IMR-90 (cell line): ENCODE measurements around the gene DCDC1. TPM values are rescaled to one million over a fixed set of nuclear protein-coding genes. Genes with fewer than 3 reads are reported as not detected.

Source experiments
- ATAC-seq: fragments of 200-7000 bp; cut with Tn5 transposase; 2 replicates; pipeline ENCODE4 v1.9.1; 2020; ENCODE audit warnings: low read depth, mild to moderate bottlenecking, moderate library complexity
- BruUV-seq: library from RNA; stranded (reverse); fragments of 400-500 nt; replicated peaks from 2 replicates; lab custom pipeline; 2021; lab: Mats Ljungman, UMichigan
- CTCF ChIA-PET: fragments of 300-600 bp; formaldehyde crosslinking; extraction: SDS; loops from one replicate; lab custom pipeline; 2021; ENCODE audit warnings: antibody characterized with exemption; lab: Yijun Ruan, JAX
- POLR2A ChIA-PET: fragments of 300-600 bp; sonication (Branson Sonifier 250); formaldehyde crosslinking; loops from one replicate; lab custom pipeline; 2022; ENCODE audit warnings: antibody characterized with exemption; ENCODE audit not compliant: unreplicated experiment; lab: Charles Lee
- DNase-seq: peaks from one replicate; pipeline ENCODE4 v3.0.0; 2013
- H2AFZ ChIP-seq: replicated peaks from 2 replicates; pipeline ENCODE3; 2013; ENCODE audit warnings: low read length, mild to moderate bottlenecking; ENCODE audit not compliant: poor library complexity
- H2AK5ac ChIP-seq: 2 replicates; pipeline ENCODE4 v1.6.1; 2013; ENCODE audit warnings: low read depth, low read length, inconsistent platforms
- H2AK9ac ChIP-seq: replicated peaks from 2 replicates; pipeline ENCODE3; 2013; ENCODE audit warnings: mild to moderate bottlenecking, low read depth, low read length, moderate library complexity; ENCODE audit not compliant: poor library complexity
- H2BK120ac ChIP-seq: 2 replicates; pipeline ENCODE4 v1.6.1; 2013; ENCODE audit warnings: low read depth, low read length, inconsistent platforms
- H2BK15ac ChIP-seq: 3 replicates; pipeline ENCODE4 v1.6.1; 2013; ENCODE audit warnings: low read depth, low read length, inconsistent platforms
- H2BK20ac ChIP-seq: 2 replicates; pipeline ENCODE4 v1.6.1; 2013; ENCODE audit warnings: low read depth, mild to moderate bottlenecking, inconsistent platforms, low read length, moderate library complexity
- H2BK5ac ChIP-seq: 2 replicates; pipeline ENCODE4 v1.6.1; 2013; ENCODE audit warnings: mild to moderate bottlenecking, low read depth, low read length, inconsistent platforms; ENCODE audit not compliant: poor library complexity, severe bottlenecking
- H3K14ac ChIP-seq: replicated peaks from 2 replicates; pipeline ENCODE4 v1.6.1; 2013; ENCODE audit warnings: low read depth, low read length, inconsistent platforms
- H3K18ac ChIP-seq: 2 replicates; pipeline ENCODE4 v1.6.1; 2013; ENCODE audit warnings: low read depth, low read length, control low read depth
- H3K23ac ChIP-seq: 2 replicates; pipeline ENCODE4 v1.6.1; 2013; ENCODE audit warnings: low read depth, low read length, inconsistent platforms
- H3K27ac ChIP-seq: 2 replicates; pipeline ENCODE4 v1.5.1; 2013; ENCODE audit warnings: mild to moderate bottlenecking, control low read depth, low read length; ENCODE audit not compliant: insufficient read depth
- H3K27me3 ChIP-seq: 2 replicates; pipeline ENCODE4 v1.6.1; 2013; ENCODE audit warnings: low read length; ENCODE audit not compliant: control insufficient read depth, insufficient read depth
- H3K36me3 ChIP-seq: 2 replicates; pipeline ENCODE4 v1.6.1; 2013; ENCODE audit warnings: low read length, mixed read lengths; ENCODE audit not compliant: control insufficient read depth, insufficient read depth
- H3K4ac ChIP-seq: 2 replicates; pipeline ENCODE4 v1.6.1; 2013; ENCODE audit warnings: low read depth, low read length, inconsistent platforms
- H3K4me1 ChIP-seq: 2 replicates; pipeline ENCODE4 v1.6.1; 2013; ENCODE audit warnings: low read length, mixed read lengths; ENCODE audit not compliant: control insufficient read depth, insufficient read depth
- H3K4me2 ChIP-seq: 2 replicates; pipeline ENCODE4 v1.6.1; 2013; ENCODE audit warnings: low read depth, mild to moderate bottlenecking, control low read depth, low read length, moderate library complexity
- H3K4me3 ChIP-seq: 2 replicates; pipeline ENCODE4 v1.5.1; 2013; ENCODE audit warnings: low read depth, mild to moderate bottlenecking, control low read depth, low read length, moderate library complexity; ENCODE audit not compliant: insufficient read depth
- H3K56ac ChIP-seq: 2 replicates; pipeline ENCODE4 v1.6.1; 2013; ENCODE audit warnings: low read length, inconsistent platforms; ENCODE audit not compliant: insufficient read depth; ENCODE audit errors: extremely low read depth
- H3K79me1 ChIP-seq, 2 experiments: 2 replicates each; pipeline ENCODE4 v1.6.1; 2013; ENCODE audit warnings: low read length in 2 of 2, inconsistent platforms in 1 of 2, low read depth in 1 of 2
- H3K9ac ChIP-seq: 2 replicates; pipeline ENCODE4 v1.6.1; 2013; ENCODE audit warnings: low read depth, low read length, control low read depth
- H3K9me1 ChIP-seq: 2 replicates; pipeline ENCODE4 v1.6.1; 2013; ENCODE audit warnings: low read length, inconsistent platforms; ENCODE audit not compliant: insufficient read depth
- H3K9me3 ChIP-seq: 2 replicates; pipeline ENCODE4 v1.6.1; 2013; ENCODE audit warnings: low read length; ENCODE audit not compliant: control insufficient read depth, insufficient read depth
- H4K20me1 ChIP-seq: 2 replicates; pipeline ENCODE4 v1.6.1; 2013; ENCODE audit warnings: low read length, inconsistent platforms; ENCODE audit not compliant: insufficient read depth
- H4K5ac ChIP-seq: 2 replicates; pipeline ENCODE4 v1.6.1; 2013; ENCODE audit warnings: mild to moderate bottlenecking, low read depth, low read length, control low read depth
- H4K8ac ChIP-seq, 2 experiments: 2 replicates each; pipeline ENCODE4 v1.6.1; 2013; ENCODE audit warnings: low read depth in 2 of 2, low read length in 2 of 2, control low read depth in 1 of 2, inconsistent platforms in 1 of 2
- H4K91ac ChIP-seq: 2 replicates; pipeline ENCODE4 v1.6.1; 2013; ENCODE audit warnings: low read depth, low read length, inconsistent platforms; ENCODE audit not compliant: insufficient read depth
- BHLHE40 ChIP-seq: fragments of 150-350 bp; IDR thresholded peaks from 2 replicates; pipeline ENCODE4 v1.6.1; 2016; ENCODE audit warnings: mild to moderate bottlenecking, low read depth, low read length
- CEBPB ChIP-seq: IDR thresholded peaks from 2 replicates; pipeline ENCODE4 v1.6.1; 2012; ENCODE audit warnings: low read depth, low read length, improper control_type of control experiment
- CHD1 ChIP-seq: IDR thresholded peaks from 2 replicates; pipeline ENCODE4 v1.6.1; 2012; ENCODE audit warnings: low read depth, low read length, improper control_type of control experiment
- CTCF ChIP-seq: conservative IDR thresholded peaks from 2 replicates; pipeline ENCODE4 v1.5.1; 2012; ENCODE audit warnings: mild to moderate bottlenecking, low read depth, low read length, improper control_type of control experiment
- ELK1 ChIP-seq: fragments of 150-350 bp; IDR thresholded peaks from 2 replicates; pipeline ENCODE4 v1.6.1; 2016; ENCODE audit warnings: low read depth, mild to moderate bottlenecking, low read length, moderate library complexity, borderline replicate concordance
- FOS ChIP-seq: fragments of 150-350 bp; IDR thresholded peaks from 2 replicates; pipeline ENCODE4 v1.6.1; 2016; ENCODE audit warnings: low read depth, low read length
- MAFK ChIP-seq: IDR thresholded peaks from 2 replicates; pipeline ENCODE4 v1.6.1; 2012; ENCODE audit warnings: low read depth, low read length, improper control_type of control experiment
- MAZ ChIP-seq: IDR thresholded peaks from 2 replicates; pipeline ENCODE4 v1.6.1; 2012; ENCODE audit warnings: low read depth, mild to moderate bottlenecking, low read length, improper control_type of control experiment, moderate library complexity, borderline replicate concordance
- NFE2L2 ChIP-seq: fragments of 150-350 bp; IDR thresholded peaks from 2 replicates; pipeline ENCODE4 v1.6.1; 2016; ENCODE audit warnings: low read depth, mild to moderate bottlenecking, low read length
- POLR2A ChIP-seq: IDR thresholded peaks from 2 replicates; pipeline ENCODE4 v1.6.1; 2012; ENCODE audit warnings: mild to moderate bottlenecking, low read depth, low read length
- RAD21 ChIP-seq: IDR thresholded peaks from 2 replicates; pipeline ENCODE4 v1.6.1; 2012; ENCODE audit warnings: low read length, improper control_type of control experiment
- RCOR1 ChIP-seq: IDR thresholded peaks from 2 replicates; pipeline ENCODE4 v1.6.1; 2012; ENCODE audit warnings: mild to moderate bottlenecking, low read length, improper control_type of control experiment; ENCODE audit not compliant: insufficient replicate concordance
- RFX5 ChIP-seq: IDR thresholded peaks from 2 replicates; pipeline ENCODE4 v1.8.0; 2012; ENCODE audit warnings: low read depth, mild to moderate bottlenecking, low read length, moderate library complexity
- SMC3 ChIP-seq: fragments of 150-350 bp; IDR thresholded peaks from 2 replicates; pipeline ENCODE4 v1.6.1; 2016; ENCODE audit warnings: low read depth, mild to moderate bottlenecking, antibody characterized with exemption, low read length, moderate library complexity
- USF2 ChIP-seq: fragments of 150-350 bp; IDR thresholded peaks from 2 replicates; pipeline ENCODE4 v1.6.1; 2017; ENCODE audit warnings: mild to moderate bottlenecking, antibody characterized with exemption, low read length, low read depth
- WGBS, 2 experiments: methylation state at CpG; one replicate each; pipeline versions ENCODE4 v1.1.5 to v1.1.7; 2013; ENCODE audit warnings: missing lambda C conversion rate in 2 of 2; ENCODE audit not compliant: insufficient read length in 1 of 2; ENCODE audit errors: extremely low coverage in 2 of 2; 5-methylcytosine and 5-hydroxymethylcytosine counted together
- dilution Hi-C: fragments of 300-500 bp; cut with HindIII; formaldehyde crosslinking; loops from one replicate; pipeline ENCODE4 v1.14.3; 2018; ENCODE audit warnings: low sequenced_read_pairs; ENCODE audit not compliant: unreplicated experiment
- in situ Hi-C: fragments of 300-500 bp; cut with MboI; formaldehyde crosslinking; loops from 3 replicates; pipeline ENCODE4 v1.14.3; 2019; ENCODE audit warnings: low sequenced_read_pairs, inconsistent platforms, mixed read lengths
- intact Hi-C: fragments of 100-400 bp; cut with micrococcal nuclease; formaldehyde crosslinking; loops from 2 replicates; pipeline ENCODE4 v1.10.0; 2022
- polyA plus RNA-seq, 3 experiments: library from polyadenylated mRNA; depleted of rRNA; stranded (reverse); fragments of >200 nt; gene quantifications; 2 replicates each; pipeline ENCODE4 v1.2.3, GENCODE V29; 2012; ENCODE audit warnings: low replicate concordance in 1 of 3
- total RNA-seq: library from RNA; depleted of rRNA; stranded (reverse); fragments of >200 nt; gene quantifications from 2 replicates; pipeline ENCODE4 v1.2.3, GENCODE V29; 2012

DCDC1 gene
- total and polyA plus RNA-seq, 2 of the 4 experiments (the other 2 are of a cell fraction) = not detected

- no peak overlapping the region for H3K56ac ChIP-seq
- dilution Hi-C loops = no loop called here
Observed at GRCh38 chr11:31150841-31151240, 218.7 kb downstream of the DCDC1 start.

More at GRCh38 chr11:31150841-31151240, 218.7 kb downstream of the DCDC1 start:
- intact Hi-C loops = no loop called here
- BruUV-seq = no TSS peak
- Histone ChIP-seq H3K27ac (no peak overlapping the region), H3K79me1 (no peaks in the 10 kb centered on the region), H4K91ac (no peak overlapping the region), H3K23ac (no peak overlapping the region), H3K9me3 (no peaks in the 10 kb centered on the region), H2AK5ac (no peak overlapping the region), H3K36me3 (no peaks in the 10 kb centered on the region), H3K18ac (no peak overlapping the region), H3K9ac (no peak overlapping the region), H4K5ac (no peak overlapping the region), H2BK15ac (no peak overlapping the region), H4K8ac (no peak overlapping the region), H3K4me2 (no peak overlapping the region), H3K14ac (no peak overlapping the region), H3K4me3 (no peak overlapping the region), H4K20me1 (no peaks in the 10 kb centered on the region), H3K27me3 (no peaks in the 10 kb centered on the region), H3K4me1 (no peaks in the 10 kb centered on the region), H2AFZ (no peak overlapping the region), H3K9me1 (no peaks in the 10 kb centered on the region), H2BK120ac (no peak overlapping the region), H2BK20ac (no peak overlapping the region), H2AK9ac (no peak overlapping the region), H2BK5ac (no peak overlapping the region), H3K4ac (no peak overlapping the region)
- ATAC-seq (no peak), DNase-seq (no peak)
- TF ChIP-seq MAFK (no peak), POLR2A (no peak), RAD21 (no peak), CTCF (no peak), USF2 (no peak), BHLHE40 (no peak), ELK1 (no peak), SMC3 (no peak), NFE2L2 (no peak), CHD1 (no peak), FOS (no peak), RCOR1 (no peak), CEBPB (no peak), MAZ (no peak), RFX5 (no peak)
- in situ Hi-C loops = no loop called here
- WGBS, 2 experiments = no CpG with 5 or more reads among the region's 3 CpGs
- ChIA-PET POLR2A (no interaction called here), CTCF (no interaction called here)
